SK-N-SH treated with all-trans-retinoic acid at 6 μM for 48 hours (cell line): ENCODE data around the gene SLAMF8.

Experiments
- RARB ChIP-seq: fragments of 250-450 bp; sonication (Bioruptor Pico); IDR thresholded peaks from 2 replicates; pipeline ENCODE4 v1.8.0; 2021; ENCODE audit warnings: mild to moderate bottlenecking, moderate library complexity
- TSHZ2 ChIP-seq: fragments of 250-450 bp; sonication (Bioruptor Pico); IDR thresholded peaks from 2 replicates; pipeline ENCODE4 v1.5.0; 2020; ENCODE audit warnings: mild to moderate bottlenecking, moderate library complexity
- ZFP3 ChIP-seq: fragments of 250-450 bp; sonication (Bioruptor Pico); IDR thresholded peaks from 2 replicates; pipeline ENCODE4 v1.5.0; 2020; ENCODE audit warnings: mild to moderate bottlenecking, moderate library complexity

DNA sequence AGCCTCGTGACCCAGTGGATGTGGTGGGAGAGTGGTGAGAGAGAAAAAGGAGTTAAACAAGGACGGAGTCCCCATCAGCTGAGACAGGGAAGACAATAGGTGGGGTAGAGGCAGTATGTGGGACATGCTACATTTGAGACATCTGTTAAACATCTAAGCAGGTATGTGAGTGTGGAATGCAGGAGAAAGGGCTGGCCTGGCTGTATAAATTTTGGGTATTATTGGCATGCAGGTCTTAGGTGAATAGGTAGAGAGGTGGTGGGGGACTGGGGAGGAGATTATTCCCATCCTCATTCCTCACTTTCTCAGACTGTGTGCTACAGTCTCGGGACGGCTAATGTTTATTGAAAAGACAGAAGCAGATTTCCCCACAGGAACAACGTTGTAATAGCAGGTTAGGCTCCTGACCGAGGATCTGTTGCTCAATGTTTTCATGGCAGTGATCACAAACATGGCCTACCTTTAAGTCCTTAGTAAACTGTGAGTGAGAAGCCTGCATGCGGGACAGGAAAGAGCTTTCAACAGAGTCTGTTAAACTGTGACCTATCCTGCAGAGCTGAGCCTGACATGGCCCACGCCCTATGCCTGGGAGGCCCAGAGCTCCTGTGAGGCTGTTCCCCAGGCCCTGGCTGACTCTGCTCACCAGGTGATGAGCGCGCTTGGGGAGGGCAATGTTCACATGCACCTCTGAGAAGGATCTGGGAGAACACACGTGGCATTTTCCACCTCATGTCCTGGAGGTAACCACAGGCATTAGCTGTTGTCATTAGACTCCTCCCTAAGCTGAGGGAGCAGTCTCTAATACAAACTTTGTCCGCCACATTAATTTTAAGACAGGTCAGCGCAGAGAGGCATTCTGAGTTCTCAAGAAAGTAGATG, 19.3 kb downstream of the SLAMF8 start:
- TF ChIP-seq RARB (CRISPR knock-in tag) (no peak), ZFP3 (CRISPR knock-in tag) (no peak), TSHZ2 (CRISPR knock-in tag) (no peak)
